PC-9 (cell line): ENCODE results near the gene PLXDC2. TPM values are rescaled to one million over a fixed set of nuclear protein-coding genes. Genes with fewer than 3 reads are reported as not detected.

Experiments used
- BruUV-seq: library from RNA; stranded (reverse); fragments of 400-500 nt; replicated peaks from 2 replicates; lab custom pipeline; 2021; lab: Mats Ljungman, UMichigan
- CTCF ChIA-PET: fragments of 300-600 bp; sonication (Branson Sonifier 250); formaldehyde crosslinking; loops from one replicate; lab custom pipeline; 2022; ENCODE audit warnings: antibody characterized with exemption; lab: Charles Lee
- POLR2A ChIA-PET: fragments of 300-600 bp; sonication (Branson Sonifier 250); formaldehyde crosslinking; loops from one replicate; lab custom pipeline; 2022; ENCODE audit warnings: antibody characterized with exemption; ENCODE audit not compliant: unreplicated experiment; lab: Charles Lee
- DNase-seq, 2 experiments: peaks; one replicate each; pipeline versions ENCODE4 v3.0.0 to v3.0.0-alpha.2; 2015 to 2022; ENCODE audit warnings: mixed read lengths in 1 of 2
- H2AFZ ChIP-seq: fragments of 200-600 bp; sonication (generic); 2 replicates; pipeline ENCODE4 v1.8.1; 2017; ENCODE audit warnings: antibody characterized with exemption
- H3F3A ChIP-seq: fragments of 200-600 bp; sonication (generic); 2 replicates; pipeline ENCODE4 v1.8.1; 2017; ENCODE audit warnings: antibody characterized with exemption, mild to moderate bottlenecking, low read depth; ENCODE audit not compliant: insufficient read depth
- H3K27ac ChIP-seq: fragments of 200-600 bp; sonication (generic); 2 replicates; pipeline ENCODE4 v1.6.1; 2016; ENCODE audit warnings: mixed run types
- H3K27me3 ChIP-seq: fragments of 200-600 bp; sonication (generic); 2 replicates; pipeline ENCODE4 v1.6.1; 2016; ENCODE audit warnings: low read depth, mixed run types; ENCODE audit not compliant: insufficient read depth
- H3K36me3 ChIP-seq: fragments of 200-600 bp; sonication (generic); 2 replicates; pipeline ENCODE4 v1.6.1; 2016; ENCODE audit warnings: low read depth, mixed run types
- H3K4me1 ChIP-seq: fragments of 200-600 bp; sonication (generic); replicated peaks from 2 replicates; pipeline ENCODE4 v1.6.1; 2016; ENCODE audit warnings: mixed run types; ENCODE audit not compliant: insufficient read depth
- H3K4me2 ChIP-seq: fragments of 200-600 bp; sonication (generic); 2 replicates; pipeline ENCODE4 v1.6.1; 2017; ENCODE audit warnings: mixed run types
- H3K4me3 ChIP-seq: fragments of 200-600 bp; sonication (generic); 2 replicates; pipeline ENCODE4 v1.6.1; 2016; ENCODE audit warnings: mixed run types
- H3K79me2 ChIP-seq: fragments of 200-600 bp; sonication (generic); 2 replicates; pipeline ENCODE4 v1.6.1; 2017; ENCODE audit warnings: low read depth, mixed run types
- H3K9me2 ChIP-seq: fragments of 200-600 bp; sonication (generic); 2 replicates; pipeline ENCODE4 v1.8.1; 2017; ENCODE audit warnings: mild to moderate bottlenecking; ENCODE audit not compliant: insufficient read depth
- H3K9me3 ChIP-seq: fragments of 200-600 bp; sonication (generic); 2 replicates; pipeline ENCODE4 v1.8.1; 2016; ENCODE audit warnings: low read depth; ENCODE audit not compliant: insufficient read depth
- H4K20me1 ChIP-seq: fragments of 200-600 bp; sonication (generic); 2 replicates; pipeline ENCODE4 v1.8.1; 2017; ENCODE audit not compliant: insufficient read depth
- CTCF ChIP-seq: fragments of 200-600 bp; sonication (generic); conservative IDR thresholded peaks from 2 replicates; pipeline ENCODE4 v1.6.1; 2017; ENCODE audit warnings: mixed run types, antibody characterized with exemption, mild to moderate bottlenecking, moderate library complexity
- EZH2 ChIP-seq: fragments of 200-600 bp; sonication (generic); IDR thresholded peaks from 2 replicates; pipeline ENCODE4 v1.8.0; 2017; ENCODE audit warnings: antibody characterized with exemption, low read depth
- intact Hi-C: fragments of 100-400 bp; cut with micrococcal nuclease; formaldehyde crosslinking; loops from one replicate; pipeline ENCODE4 v1.10.0; 2022; ENCODE audit not compliant: unreplicated experiment
- total RNA-seq: library from RNA; stranded (reverse); gene quantifications from 2 replicates; pipeline ENCODE4 v1.2.3, GENCODE V29; 2021

PLXDC2 gene
- total RNA-seq, 1 experiment from 2014 or later = not detected

- Histone ChIP-seq H4K20me1 (no peaks in the 10 kb centered on the region), H3K9me3 (no peaks in the 10 kb centered on the region), H3K4me2 (no peak overlapping the region), H3K27me3 (no peaks in the 10 kb centered on the region), H3K79me2 (no peaks in the 10 kb centered on the region), H3K4me1 (no peaks in the 10 kb centered on the region), H3K27ac (no peak overlapping the region), H3K4me3 (no peak overlapping the region), H2AFZ (no peak overlapping the region), H3F3A (no peaks in the 10 kb centered on the region), H3K36me3 (no peaks in the 10 kb centered on the region), H3K9me2 (no peaks in the 10 kb centered on the region)
- TF ChIP-seq CTCF = no peak
- TF ChIP-seq EZH2 = no peak
- DNase-seq = no peak
- ChIA-PET CTCF (no interaction called here), POLR2A (no interaction called here)
- intact Hi-C loops = no loop called here
- no TSS peak for BruUV-seq
Observed at GRCh38 chr10:19970256-19970655, 154.0 kb downstream of the PLXDC2 start.

GRCh38 chr10:19970717-19971116 lies 154.5 kb downstream of the PLXDC2 start:
- TF ChIP-seq CTCF (no peak), EZH2 (no peak)
- no peak for DNase-seq
- no peaks in the 10 kb centered on the region for H3K4me1 ChIP-seq
- no TSS peak for BruUV-seq
- ChIA-PET CTCF (no interaction called here), POLR2A (no interaction called here)
- H3K79me2 ChIP-seq = no peaks in the 10 kb centered on the region
- no peaks in the 10 kb centered on the region for H3K9me3 ChIP-seq
- H3K27ac ChIP-seq = no peak overlapping the region
- no peaks in the 10 kb centered on the region for H3K9me2 ChIP-seq
- no peaks in the 10 kb centered on the region for H3K27me3 ChIP-seq
- H3K4me3 ChIP-seq = no peak overlapping the region
- intact Hi-C loops = no loop called here
- no peaks in the 10 kb centered on the region for H3F3A ChIP-seq
- H2AFZ ChIP-seq = no peak overlapping the region
- H3K4me2 ChIP-seq = no peak overlapping the region
- no peaks in the 10 kb centered on the region for H3K36me3 ChIP-seq
- H4K20me1 ChIP-seq = no peaks in the 10 kb centered on the region

GRCh38 chr10:19971343-19972052 lies 155.3 kb downstream of the PLXDC2 start:
- Histone ChIP-seq H3K9me3 (no peaks in the 10 kb centered on the region), H3K9me2 (no peaks in the 10 kb centered on the region), H3K36me3 (no peaks in the 10 kb centered on the region), H3K4me3 (no peak overlapping the region), H3K27ac (no peak overlapping the region), H3F3A (no peaks in the 10 kb centered on the region), H2AFZ (no peak overlapping the region), H4K20me1 (no peaks in the 10 kb centered on the region), H3K4me2 (no peak overlapping the region), H3K27me3 (no peaks in the 10 kb centered on the region), H3K79me2 (no peaks in the 10 kb centered on the region), H3K4me1 (no peaks in the 10 kb centered on the region)
- no peak for TF ChIP-seq EZH2
- TF ChIP-seq CTCF = no peak
- CTCF ChIA-PET = no interaction called here
- no TSS peak for BruUV-seq
- POLR2A ChIA-PET = no interaction called here
- intact Hi-C loops = no loop called here
- no peak for DNase-seq
